Stimulated activated CD4-positive, alpha-beta T cell treated with anti-CD3 and anti-CD28 coated beads, TNF-alpha, amount 100 ng/mL, for 24 hours (primary cell): ENCODE results near the gene HSPH1.
"Not testable (repeated sequence)": the region's sequence is repeated elsewhere in the genome, so short reads cannot be mapped to it uniquely, and the experiment has no call there.

Experiments
- DNase-seq, 3 experiments: peaks; one replicate each; pipeline ENCODE4 v3.0.0-alpha.2; 2020; ENCODE audit warnings: low read depth in 3 of 3

HSPH1 gene

GRCh38 chr13:31131470-31131961, 30.2 kb downstream of the HSPH1 start:
- no peak for DNase-seq

GRCh38 chr13:31129419-31129818, 32.3 kb downstream of the HSPH1 start:
- DNase-seq: no peak

GRCh38 chr13:31124204-31124603, 37.5 kb downstream of the HSPH1 start:
- DNase-seq: no peak

GRCh38 chr13:31122544-31123260, 39.0 kb downstream of the HSPH1 start:
- DNase-seq: no peak

GRCh38 chr13:31122143-31122542, 39.6 kb downstream of the HSPH1 start:
- DNase-seq: no peak

GRCh38 chr13:31121379-31122140, 40.1 kb downstream of the HSPH1 start:
- no peak for DNase-seq

- DNase-seq: no peak
Measured at GRCh38 chr13:31119966-31120700, 41.6 kb downstream of the HSPH1 start.

- no peak for DNase-seq
Measured at GRCh38 chr13:31119526-31119925, 42.2 kb downstream of the HSPH1 start.

GRCh38 chr13:31116224-31116623, 45.5 kb downstream of the HSPH1 start:
- no peak for DNase-seq

GRCh38 chr13:31115616-31116015, 46.1 kb downstream of the HSPH1 start:
- no peak for DNase-seq

- no peak for DNase-seq
Measured at GRCh38 chr13:31114641-31115040, 47.1 kb downstream of the HSPH1 start.

GRCh38 chr13:31111136-31111535, 50.6 kb downstream of the HSPH1 start:
- DNase-seq: no peak

GRCh38 chr13:31110617-31111016, 51.1 kb downstream of the HSPH1 start:
- no peak for DNase-seq

- no peak for DNase-seq
Measured at GRCh38 chr13:31110169-31110568, 51.5 kb downstream of the HSPH1 start.

GRCh38 chr13:31107109-31107508, 54.6 kb downstream of the HSPH1 start:
- no peak for DNase-seq

GRCh38 chr13:31105856-31106255, 55.8 kb downstream of the HSPH1 start:
- no peak for DNase-seq

- DNase-seq: no peak
Measured at GRCh38 chr13:31105020-31105795, 56.5 kb downstream of the HSPH1 start.

- DNase-seq: no peak
Measured at GRCh38 chr13:31102905-31103304, 58.8 kb downstream of the HSPH1 start.

- no peak for DNase-seq
Measured at GRCh38 chr13:31101472-31102170, 60.1 kb downstream of the HSPH1 start.

GRCh38 chr13:31100721-31101120, 61.0 kb downstream of the HSPH1 start:
- no peak for DNase-seq

- DNase-seq: not testable (repeated sequence)
Measured at GRCh38 chr13:31097911-31098434, 63.7 kb downstream of the HSPH1 start.
